ENCODE results near the gene SLC39A3.

GRCh38 chr19:2759362-2759761 is 19.5 kb upstream of the SLC39A3 start:
- TF ChIP-seq CTCF (IDR thresholded peaks at IDR 0.05; ENCODE audit: low read length) (no peak), EZH2 (IDR thresholded peaks at IDR 0.05; ENCODE audit: borderline replicate concordance, low read length) (no peak)

Data from OCI-LY1 (cell line).